Panc1 (cell line): ENCODE data around the gene ARPP21. TPM values are rescaled to one million over a fixed set of nuclear protein-coding genes. Genes with fewer than 3 reads are reported as not detected.

ENCODE experiments used
- ATAC-seq: fragments of 200-7000 bp; cut with Tn5 transposase; 2 replicates; pipeline ENCODE4 v1.9.1; 2020; ENCODE audit warnings: mild to moderate bottlenecking, moderate library complexity
- BruUV-seq: library from RNA; stranded (reverse); fragments of 400-500 nt; replicated peaks from 2 replicates; lab custom pipeline; 2021; lab: Mats Ljungman, UMichigan
- CTCF ChIA-PET: fragments of 300-600 bp; sonication (Branson Sonifier 250); formaldehyde crosslinking; loops from one replicate; lab custom pipeline; 2022; ENCODE audit warnings: antibody characterized with exemption; lab: Charles Lee
- POLR2A ChIA-PET: fragments of 300-600 bp; sonication (Branson Sonifier 250); formaldehyde crosslinking; loops from one replicate; lab custom pipeline; 2022; ENCODE audit warnings: antibody characterized with exemption; lab: Charles Lee
- DNase-seq: peaks from one replicate; pipeline ENCODE4 v3.0.0-alpha.2; 2010; ENCODE audit warnings: low read depth, low spot score
- H3K27ac ChIP-seq: 2 replicates; pipeline ENCODE4 v1.5.1; 2011; ENCODE audit warnings: mild to moderate bottlenecking, low read length, inconsistent platforms
- H3K27me3 ChIP-seq: fragments of 200-500 bp; sonication (Bioruptor generic); 2 replicates; pipeline ENCODE4 v1.6.0; 2014; ENCODE audit warnings: low read length, inconsistent platforms; ENCODE audit not compliant: control insufficient read depth, insufficient read depth
- H3K36me3 ChIP-seq: fragments of 200-500 bp; sonication (Bioruptor generic); 2 replicates; pipeline ENCODE4 v1.5.1; 2014; ENCODE audit warnings: inconsistent platforms, mild to moderate bottlenecking, low read length, moderate library complexity; ENCODE audit not compliant: control insufficient read depth, insufficient read depth
- H3K4me1 ChIP-seq: 2 replicates; pipeline ENCODE4 v1.5.1; 2011; ENCODE audit warnings: inconsistent platforms, mild to moderate bottlenecking, low read length, moderate library complexity; ENCODE audit not compliant: control insufficient read depth, insufficient read depth
- H3K4me3 ChIP-seq, 2 experiments: 2 replicates each; pipeline ENCODE4 v1.5.1; 2011 to 2012; ENCODE audit warnings: low read depth in 2 of 2, low read length in 2 of 2, mild to moderate bottlenecking in 2 of 2, inconsistent platforms in 1 of 2, moderate library complexity in 1 of 2
- H3K9me3 ChIP-seq: fragments of 200-500 bp; sonication (Bioruptor generic); 2 replicates; pipeline ENCODE4 v1.5.1; 2014; ENCODE audit warnings: low read depth, mild to moderate bottlenecking, inconsistent platforms, low read length, moderate library complexity; ENCODE audit not compliant: control insufficient read depth, insufficient read depth
- CTCF ChIP-seq: fragments of 450-650 bp; IDR thresholded peaks from 2 replicates; pipeline ENCODE4 v1.5.1; 2017; ENCODE audit warnings: mild to moderate bottlenecking
- POLR2AphosphoS5 ChIP-seq: IDR thresholded peaks from 2 replicates; pipeline ENCODE4 v1.6.1; 2012; ENCODE audit warnings: mild to moderate bottlenecking, low read depth, low read length, moderate library complexity
- REST ChIP-seq, 2 experiments: IDR thresholded peaks; 2 replicates each; pipeline ENCODE4 v1.6.1; 2011 to 2012; ENCODE audit warnings: low read depth in 2 of 2, control low read depth in 1 of 2, low read length in 1 of 2, mild to moderate bottlenecking in 1 of 2, moderate library complexity in 1 of 2; ENCODE audit not compliant: insufficient read depth in 1 of 2
- SIN3A ChIP-seq: IDR thresholded peaks from 2 replicates; pipeline ENCODE4 v1.6.1; 2012; ENCODE audit warnings: low read depth, mild to moderate bottlenecking, low read length, moderate library complexity, borderline replicate concordance; ENCODE audit not compliant: insufficient read depth
- TCF7L2 ChIP-seq: IDR thresholded peaks from 2 replicates; pipeline ENCODE4 v1.6.1; 2011; ENCODE audit warnings: mild to moderate bottlenecking, low read depth, low read length, inconsistent platforms
- in situ Hi-C: cut with HindIII; loops from 2 replicates; pipeline ENCODE4 v1.10.0; 2016; ENCODE audit warnings: low sequenced_read_pairs, low pct_unique_long_range_greater_than_20kb
- intact Hi-C: fragments of 100-400 bp; cut with micrococcal nuclease; formaldehyde crosslinking; loops from one replicate; pipeline ENCODE4 v1.10.0; 2022; ENCODE audit not compliant: unreplicated experiment
- total RNA-seq: library from RNA; stranded (reverse); gene quantifications from one replicate; pipeline ENCODE4 v1.2.1, GENCODE V29; 2021; ENCODE audit not compliant: unreplicated experiment

ARPP21 gene
- total RNA-seq, 1 experiment from 2014 or later = not detected

DNA sequence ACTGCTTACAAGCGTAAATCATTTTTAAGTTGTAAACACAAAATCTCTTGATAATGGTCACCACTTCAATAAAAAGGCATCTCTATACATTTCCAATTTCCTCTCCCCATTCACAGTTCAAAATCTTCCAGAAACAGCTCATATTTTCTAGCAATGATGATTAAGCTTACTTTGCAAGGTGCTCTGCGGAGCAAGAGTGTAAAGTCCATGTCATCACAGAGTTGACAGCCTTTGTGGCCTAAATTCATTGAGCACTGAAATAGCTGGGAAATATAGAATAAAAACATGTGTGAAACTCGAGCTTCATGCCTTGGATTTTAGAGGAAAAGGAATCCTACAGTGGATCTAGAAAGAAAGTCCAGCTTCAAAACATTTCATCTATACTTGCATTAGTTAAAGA lies 41.8 kb upstream of the ARPP21 start:
- ATAC-seq (no peak), DNase-seq (no peak)
- intact Hi-C loops (no loop called here), in situ Hi-C loops (no loop called here)
- H3K4me1 ChIP-seq = no peaks in the 10 kb centered on the region
- ChIA-PET POLR2A (no interaction called here), CTCF (no interaction called here)
- no peak overlapping the region for H3K4me3 ChIP-seq
- no peaks in the 10 kb centered on the region for H3K27me3 ChIP-seq
- TF ChIP-seq POLR2AphosphoS5 (no peak), CTCF (no peak)
- no peaks in the 10 kb centered on the region for H3K9me3 ChIP-seq
- no TSS peak for BruUV-seq
- no peaks in the 10 kb centered on the region for H3K36me3 ChIP-seq
- H3K27ac ChIP-seq = no peak overlapping the region

- no TSS peak for BruUV-seq
- POLR2A ChIA-PET = no interaction called here
- ATAC-seq (no peak), DNase-seq (no peak)
- H3K27ac ChIP-seq = no peak overlapping the region
- H3K4me3 ChIP-seq = no peak overlapping the region
- no peaks in the 10 kb centered on the region for H3K4me1 ChIP-seq
- H3K9me3 ChIP-seq = no peaks in the 10 kb centered on the region
- CTCF ChIA-PET = no interaction called here
- in situ Hi-C loops = no loop called here
- intact Hi-C loops = no loop called here
- no peak for TF ChIP-seq SIN3A
- TF ChIP-seq POLR2AphosphoS5 = no peak
- TF ChIP-seq REST (IDR thresholded peaks at IDR 0.05; ENCODE audit: insufficient read depth in 1 of 2, low read depth in 2 of 2, low read length in 1 of 2) = no peak
- TF ChIP-seq TCF7L2 = no peak
- TF ChIP-seq CTCF = no peak
- H3K36me3 ChIP-seq = no peaks in the 10 kb centered on the region
- H3K27me3 ChIP-seq = no peaks in the 10 kb centered on the region
Observed at GRCh38 chr3:35598804-35599203, 40.5 kb upstream of the ARPP21 start.
